AG04450 (cell line): ENCODE data around the gene NINJ1. TPM values are rescaled to one million over a fixed set of nuclear protein-coding genes. Genes with fewer than 3 reads are reported as not detected.

Source experiments
- CTCF ChIA-PET: fragments of 300-600, 350-600 bp; formaldehyde crosslinking; extraction: SDS; loops from one replicate; lab custom pipeline; 2022; ENCODE audit warnings: antibody characterized with exemption, inconsistent platforms; lab: Charles Lee
- POLR2A ChIA-PET: fragments of 350-600 bp; formaldehyde crosslinking; extraction: SDS; loops from one replicate; lab custom pipeline; 2021; ENCODE audit warnings: antibody characterized with exemption, inconsistent platforms; lab: Yijun Ruan, JAX
- DNase-seq: peaks from one replicate; pipeline ENCODE4 v3.0.0-alpha.2; 2011; ENCODE audit warnings: low read depth, low spot score
- H3K27ac ChIP-seq: one replicate; pipeline ENCODE4 v1.5.1; 2012; ENCODE audit warnings: low read depth, low read length, control low read depth
- H3K27me3 ChIP-seq: one replicate; pipeline ENCODE4 v1.6.0; 2012; ENCODE audit warnings: low read length; ENCODE audit not compliant: control insufficient read depth, insufficient read depth
- H3K4me3 ChIP-seq: 2 replicates; pipeline ENCODE4 v1.5.1; 2011; ENCODE audit warnings: mild to moderate bottlenecking, low read depth, low read length, control low read depth
- H3K9me3 ChIP-seq: 2 replicates; pipeline ENCODE4 v1.5.1; 2012; ENCODE audit warnings: low read length; ENCODE audit not compliant: control insufficient read depth, insufficient read depth
- CTCF ChIP-seq: IDR thresholded peaks from 2 replicates; pipeline ENCODE4 v1.5.1; 2011; ENCODE audit warnings: low read depth, low read length, control low read depth, inconsistent platforms
- polyA plus RNA-seq: library from polyadenylated mRNA; depleted of rRNA; stranded (reverse); fragments of >200 nt; gene quantifications from 2 replicates; pipeline ENCODE4 v1.2.3, GENCODE V29; 2011

The NINJ1 gene
- polyA plus RNA-seq, 1 experiment = 26.8 TPM

- Histone ChIP-seq H3K27ac (no peak overlapping the region), H3K4me3 (no peak overlapping the region), H3K27me3 (no peaks in the 10 kb centered on the region), H3K9me3 (peaks cover 59% of the 10 kb centered on the region)
- ChIA-PET CTCF (no interaction called here), POLR2A (no interaction called here)
- DNase-seq = no peak
- no peak for TF ChIP-seq CTCF
These were observed 45.9 kb downstream of the NINJ1 start for GRCh38 chr9:93087971-93088655.

- no peak for TF ChIP-seq CTCF
- ChIA-PET CTCF (interaction anchor here (0.6 kb wide), 1 partner anchor 102 kb away, joined by 4 read pairs; no protein-coding TSS in a partner anchor), POLR2A (no interaction called here)
These were observed 47.4 kb downstream of the NINJ1 start for GRCh38 chr9:93086447-93087224.

GRCh38 chr9:93085676-93086075, 48.4 kb downstream of the NINJ1 start:
- H3K27ac ChIP-seq = no peak overlapping the region
- CTCF ChIA-PET = no interaction called here
- POLR2A ChIA-PET = no interaction called here
- no peaks in the 10 kb centered on the region for H3K27me3 ChIP-seq
- no peak overlapping the region for H3K4me3 ChIP-seq
- TF ChIP-seq CTCF = no peak
- H3K9me3 ChIP-seq = peaks cover 41% of the 10 kb centered on the region
- no peak for DNase-seq

More at GRCh38 chr9:93086447-93087224, 47.4 kb downstream of the NINJ1 start:
- peaks cover 50% of the 10 kb centered on the region for H3K9me3 ChIP-seq
- no peaks in the 10 kb centered on the region for H3K27me3 ChIP-seq
- H3K4me3 ChIP-seq = no peak overlapping the region
- no peak overlapping the region for H3K27ac ChIP-seq
- no peak for DNase-seq

GRCh38 chr9:93084471-93084881, 49.6 kb downstream of the NINJ1 start:
- TF ChIP-seq CTCF = no peak
- H3K9me3 ChIP-seq = peaks cover 29% of the 10 kb centered on the region
- ChIA-PET CTCF (no interaction called here), POLR2A (no interaction called here)
- no peaks in the 10 kb centered on the region for H3K27me3 ChIP-seq
- no peak overlapping the region for H3K4me3 ChIP-seq
- no peak overlapping the region for H3K27ac ChIP-seq
- DNase-seq = no peak
